GM23338 (cell line): ENCODE data around the gene TECPR2. TPM values are rescaled to one million over a fixed set of nuclear protein-coding genes. Genes with fewer than 3 reads are reported as not detected.
"Not testable (repeated sequence)": the region's sequence is repeated elsewhere in the genome, so short reads cannot be mapped to it uniquely, and the experiment has no call there.

Experiments used
- ATAC-seq: fragments of 200-7000 bp; cut with Tn5 transposase; 3 replicates; pipeline ENCODE4 v1.9.1; 2020
- DNase-seq: peaks from one replicate; pipeline ENCODE4 v3.0.0-alpha.2; 2015; ENCODE audit warnings: low spot score
- H2AFZ ChIP-seq: fragments of 200-600 bp; sonication (generic); 2 replicates; pipeline ENCODE4 v1.8.0; 2016; ENCODE audit warnings: antibody characterized with exemption, mild to moderate bottlenecking, moderate library complexity
- H3F3A ChIP-seq: fragments of 200-600 bp; sonication (generic); replicated peaks from 2 replicates; pipeline ENCODE4 v1.8.0; 2017; ENCODE audit warnings: antibody characterized with exemption, mixed run types, low read depth
- H3K27ac ChIP-seq: fragments of 200-600 bp; sonication (generic); 2 replicates; pipeline ENCODE4 v1.6.1; 2016; ENCODE audit warnings: low read depth
- H3K27me3 ChIP-seq: fragments of 200-600 bp; sonication (generic); 2 replicates; pipeline ENCODE4 v1.8.0; 2016; ENCODE audit warnings: mild to moderate bottlenecking, mixed run types, moderate library complexity; ENCODE audit not compliant: insufficient read depth
- H3K36me3 ChIP-seq: fragments of 200-600 bp; sonication (generic); 2 replicates; pipeline ENCODE4 v1.8.0; 2016; ENCODE audit warnings: mild to moderate bottlenecking; ENCODE audit not compliant: insufficient read depth
- H3K4me1 ChIP-seq: fragments of 200-600 bp; sonication (generic); 2 replicates; pipeline ENCODE4 v1.8.0; 2016; ENCODE audit warnings: mild to moderate bottlenecking, moderate library complexity; ENCODE audit not compliant: insufficient read depth
- H3K4me2 ChIP-seq: fragments of 200-600 bp; sonication (generic); 2 replicates; pipeline ENCODE4 v1.7.1; 2017; ENCODE audit warnings: mixed run types
- H3K4me3 ChIP-seq: fragments of 200-600 bp; sonication (generic); 2 replicates; pipeline ENCODE4 v1.6.1; 2016; ENCODE audit warnings: mixed run types
- H3K79me2 ChIP-seq: fragments of 200-600 bp; sonication (generic); replicated peaks from 2 replicates; pipeline ENCODE4 v1.8.0; 2017; ENCODE audit warnings: mild to moderate bottlenecking; ENCODE audit not compliant: insufficient read depth
- H3K9me2 ChIP-seq: fragments of 200-600 bp; sonication (generic); 2 replicates; pipeline ENCODE4 v1.8.0; 2017; ENCODE audit not compliant: insufficient read depth
- H4K20me1 ChIP-seq: fragments of 200-600 bp; sonication (generic); replicated peaks from 2 replicates; pipeline ENCODE4 v1.8.0; 2017; ENCODE audit warnings: mild to moderate bottlenecking; ENCODE audit not compliant: insufficient read depth
- H3K27ac Mint-ChIP-seq: 2 replicates; pipeline ENCODE4 v1.8.0; 2020; ENCODE audit warnings: inconsistent platforms, mild to moderate bottlenecking, moderate library complexity, mixed read lengths
- H3K27me3 Mint-ChIP-seq: 3 replicates; pipeline ENCODE4 v1.8.0; 2022; ENCODE audit warnings: low read depth, mild to moderate bottlenecking, moderate library complexity, mixed read lengths, inconsistent platforms; ENCODE audit not compliant: insufficient read depth, poor library complexity
- H3K36me3 Mint-ChIP-seq: 3 replicates; pipeline ENCODE4 v1.8.0; 2021; ENCODE audit warnings: low read depth, mild to moderate bottlenecking, inconsistent platforms, moderate library complexity, mixed read lengths
- H3K4me1 Mint-ChIP-seq: 3 replicates; pipeline ENCODE4 v1.8.0; 2020; ENCODE audit warnings: mild to moderate bottlenecking, inconsistent platforms, mixed read lengths
- H3K4me3 Mint-ChIP-seq: 3 replicates; pipeline ENCODE4 v1.8.0; 2021; ENCODE audit warnings: moderate library complexity, mild to moderate bottlenecking, inconsistent platforms, mixed read lengths
- H3K9me3 Mint-ChIP-seq: 3 replicates; pipeline ENCODE4 v1.8.0; 2020; ENCODE audit warnings: moderate library complexity, mild to moderate bottlenecking, inconsistent platforms, mixed read lengths
- CREB1 ChIP-seq: fragments of 250-450 bp; sonication (Bioruptor Pico); IDR thresholded peaks from 2 replicates; pipeline ENCODE4 v1.5.0; 2020; ENCODE audit warnings: low read depth, mild to moderate bottlenecking, moderate library complexity
- CTCF ChIP-seq, 2 experiments: fragments of 200-600 bp in 1 of 2; sonication (generic) in 1 of 2; conservative IDR thresholded peaks; 2 replicates each; pipeline versions ENCODE4 v1.5.1 to v1.6.1; 2016 to 2017; ENCODE audit warnings: antibody characterized with exemption in 2 of 2, low read depth in 2 of 2, mild to moderate bottlenecking in 2 of 2, moderate library complexity in 1 of 2
- EZH2phosphoT487 ChIP-seq: fragments of 200-600 bp; sonication (generic); IDR thresholded peaks from one replicate; pipeline ENCODE4 v1.8.1; 2018; ENCODE audit warnings: antibody characterized with exemption; ENCODE audit not compliant: unreplicated experiment
- POLR2AphosphoS5 ChIP-seq: IDR thresholded peaks from 2 replicates; pipeline ENCODE4 v1.6.1; 2016; ENCODE audit warnings: antibody characterized with exemption, low read depth
- STAT1 ChIP-seq: IDR thresholded peaks from one replicate; pipeline ENCODE4 v1.6.1; 2016; ENCODE audit warnings: antibody characterized with exemption; ENCODE audit not compliant: unreplicated experiment
- ZNF114 ChIP-seq: fragments of 250-450 bp; sonication (Bioruptor Pico); IDR thresholded peaks from 2 replicates; pipeline ENCODE4 v1.5.0; 2020; ENCODE audit warnings: mild to moderate bottlenecking, moderate library complexity
- ZNF331 ChIP-seq: fragments of 250-450 bp; sonication (Bioruptor Pico); IDR thresholded peaks from 2 replicates; pipeline ENCODE4 v1.5.0; 2020; ENCODE audit warnings: low read depth, mild to moderate bottlenecking, moderate library complexity
- ZNF462 ChIP-seq: fragments of 250-450 bp; sonication (Bioruptor Pico); IDR thresholded peaks from 2 replicates; pipeline ENCODE4 v1.5.0; 2020; ENCODE audit warnings: mild to moderate bottlenecking, moderate library complexity
- polyA plus RNA-seq: library from polyadenylated mRNA; unstranded; fragments of >200 nt; fragmentation: Nextera tagmentation; extraction: Ambion mirVana; gene quantifications from 2 replicates; pipeline ENCODE4 v1.2.1, GENCODE V29; 2016
- total RNA-seq: library from RNA; depleted of rRNA; stranded (reverse); fragments of >200 nt; shearing (Covaris generic); gene quantifications from 2 replicates; pipeline ENCODE4 v1.2.3, GENCODE V29; 2014

Gene TECPR2
- total and polyA plus RNA-seq, 2 experiments from 2014 or later = 4.8 to 20.5 TPM

- no peak overlapping the region for H3K4me2 ChIP-seq
- Mint-ChIP-seq H3K4me3 (no peak overlapping the region), H3K36me3 (peaks cover 42% of the 10 kb centered on the region), H3K27me3 (peaks cover 4% of the 10 kb centered on the region), H3K9me3 (no peaks in the 10 kb centered on the region), H3K4me1 (no peaks in the 10 kb centered on the region), H3K27ac (no peak overlapping the region)
- no peaks in the 10 kb centered on the region for H4K20me1 ChIP-seq
- DNase-seq = no peak
- no peak overlapping the region for H3K4me3 ChIP-seq
- no peaks in the 10 kb centered on the region for H3K27me3 ChIP-seq
- H3K9me2 ChIP-seq = no peaks in the 10 kb centered on the region
- H3K4me1 ChIP-seq = no peaks in the 10 kb centered on the region
- ATAC-seq = no peak
- TF ChIP-seq ZNF114 (CRISPR knock-in tag) (no peak), EZH2phosphoT487 (no peak), CTCF (conservative IDR thresholded peaks at IDR 0.05; ENCODE audit: low read depth in 2 of 2) (no peak), POLR2AphosphoS5 (no peak), ZNF331 (CRISPR knock-in tag) (no peak), STAT1 (no peak), ZNF462 (CRISPR knock-in tag) (no peak), CREB1 (CRISPR knock-in tag) (no peak)
- H3K79me2 ChIP-seq = no peaks in the 10 kb centered on the region
- 0 out of 2 replicates have a peak, but pooled peaks cover 3% of the 10 kb centered on the region for H3F3A ChIP-seq
- peaks cover 10% of the 10 kb centered on the region for H3K36me3 ChIP-seq
- no peak overlapping the region for H3K27ac ChIP-seq
- H2AFZ ChIP-seq = no peak overlapping the region
Measured at GRCh38 chr14:102351023-102351422, 11.7 kb upstream of the TECPR2 start.

GRCh38 chr14:102351593-102351992 is 11.1 kb upstream of the TECPR2 start:
- not testable (repeated sequence) for H2AFZ ChIP-seq, H3K4me1 ChIP-seq, H3K4me2 ChIP-seq, H3K4me3 ChIP-seq, H3K27ac ChIP-seq, H3K79me2 ChIP-seq, H3K4me1 Mint-ChIP-seq, H3F3A ChIP-seq, H3K9me2 ChIP-seq, H3K9me3 Mint-ChIP-seq, H3K27me3 ChIP-seq, ATAC-seq, H3K4me3 Mint-ChIP-seq, H4K20me1 ChIP-seq, DNase-seq, H3K27ac Mint-ChIP-seq, H3K27me3 Mint-ChIP-seq
- H3K36me3 ChIP-seq = peaks cover 10% of the 10 kb centered on the region
- peaks cover 42% of the 10 kb centered on the region for H3K36me3 Mint-ChIP-seq
